ENCODE measurements around the gene GARIN1A. TPM values are rescaled to one million over a fixed set of nuclear protein-coding genes. Genes with fewer than 3 reads are reported as not detected.

The GARIN1A gene
- total and polyA plus RNA-seq, 2 of the 4 experiments (the other 2 are of a cell fraction) = 0.18 to 1.4 TPM

GRCh38 chr7:128681794-128682537, 9.9 kb downstream of the GARIN1A start:
- ChIA-PET POLR2A (ENCODE audit: unreplicated experiment) (interaction anchor here (0.6 kb wide), 1 partner anchor 152 kb away, joined by 6 read pairs; no protein-coding TSS in a partner anchor), CTCF (no interaction called here)
- H3K9me3 ChIP-seq (ENCODE audit: control insufficient read depth, insufficient read depth, low read length) = no peaks in the 10 kb centered on the region
- ATAC-seq (ENCODE audit: low read depth) (no peak), DNase-seq (no peak)
- no peak overlapping the region for H3K14ac ChIP-seq (replicated peaks; ENCODE audit: low read depth, low read length)
- no peaks in the 10 kb centered on the region for H4K20me1 ChIP-seq (ENCODE audit: insufficient read depth, low read length)
- no peaks in the 10 kb centered on the region for H3K27me3 ChIP-seq (ENCODE audit: control insufficient read depth, insufficient read depth, low read length)
- peaks cover 17% of the 10 kb centered on the region for H3K36me3 ChIP-seq (ENCODE audit: control insufficient read depth, insufficient read depth, low read length)
- H3K4me2 ChIP-seq (ENCODE audit: low read depth, low read length) = no peak overlapping the region
- no CpG with 5 or more reads among the region's 3 CpGs for WGBS, 2 experiments (ENCODE audit: extremely low coverage in 2 of 2, insufficient read length in 1 of 2)
- H3K56ac ChIP-seq (ENCODE audit: extremely low read depth, insufficient read depth, low read length) = no peak overlapping the region
- no peak overlapping the region for H3K18ac ChIP-seq (ENCODE audit: low read depth, low read length)
- H2BK5ac ChIP-seq (ENCODE audit: low read depth, low read length, poor library complexity, severe bottlenecking) = no peak overlapping the region
- no peak overlapping the region for H3K4me3 ChIP-seq (ENCODE audit: insufficient read depth, low read depth, low read length)
- no peak overlapping the region for H3K27ac ChIP-seq (ENCODE audit: insufficient read depth, low read length)
- H3K9ac ChIP-seq (ENCODE audit: low read depth, low read length) = no peak overlapping the region
- no peak overlapping the region for H2BK120ac ChIP-seq (ENCODE audit: low read depth, low read length)
- no peak overlapping the region for H3K23ac ChIP-seq (ENCODE audit: low read depth, low read length)
- no peaks in the 10 kb centered on the region for H3K4me1 ChIP-seq (ENCODE audit: control insufficient read depth, insufficient read depth, low read length)
- intact Hi-C loops (cut with micrococcal nuclease) = no loop called here
- H2AFZ ChIP-seq (replicated peaks; ENCODE audit: low read length, poor library complexity) = no peak overlapping the region
- H2BK20ac ChIP-seq (ENCODE audit: low read depth, low read length) = no peak overlapping the region
- BruUV-seq (replicated peaks) = no TSS peak
- no peak overlapping the region for H2AK9ac ChIP-seq (replicated peaks; ENCODE audit: low read depth, low read length, poor library complexity)
- H4K8ac ChIP-seq (ENCODE audit: low read depth in 2 of 2, low read length in 2 of 2) = no peak overlapping the region
- H3K4ac ChIP-seq (ENCODE audit: low read depth, low read length) = no peak overlapping the region
- dilution Hi-C loops (cut with HindIII; ENCODE audit: low sequenced_read_pairs, unreplicated experiment) = no loop called here
- in situ Hi-C loops (cut with MboI; ENCODE audit: low sequenced_read_pairs) = no loop called here
- no peak overlapping the region for H4K5ac ChIP-seq (ENCODE audit: low read depth, low read length)
- TF ChIP-seq, protein P1, sequence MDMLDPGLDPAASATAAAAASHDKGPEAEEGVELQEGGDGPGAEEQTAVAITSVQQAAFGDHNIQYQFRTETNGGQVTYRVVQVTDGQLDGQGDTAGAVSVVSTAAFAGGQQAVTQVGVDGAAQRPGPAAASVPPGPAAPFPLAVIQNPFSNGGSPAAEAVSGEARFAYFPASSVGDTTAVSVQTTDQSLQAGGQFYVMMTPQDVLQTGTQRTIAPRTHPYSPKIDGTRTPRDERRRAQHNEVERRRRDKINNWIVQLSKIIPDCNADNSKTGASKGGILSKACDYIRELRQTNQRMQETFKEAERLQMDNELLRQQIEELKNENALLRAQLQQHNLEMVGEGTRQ (IDR thresholded peaks at IDR 0.05; ENCODE audit: low read depth, low read length) = no peak
- TF ChIP-seq MAFK (IDR thresholded peaks at IDR 0.05; ENCODE audit: low read depth, low read length) (no peak), RAD21 (IDR thresholded peaks at IDR 0.05; ENCODE audit: low read length) (no peak), CEBPB (IDR thresholded peaks at IDR 0.05; ENCODE audit: low read depth, low read length) (no peak), MAZ (IDR thresholded peaks at IDR 0.05; ENCODE audit: borderline replicate concordance, low read depth, low read length) (no peak), ELK1 (IDR thresholded peaks at IDR 0.05; ENCODE audit: borderline replicate concordance, low read depth, low read length) (no peak), SMC3 (IDR thresholded peaks at IDR 0.05; ENCODE audit: low read depth, low read length) (no peak), BHLHE40 (IDR thresholded peaks at IDR 0.05; ENCODE audit: low read depth, low read length) (no peak), RCOR1 (IDR thresholded peaks at IDR 0.05; ENCODE audit: insufficient replicate concordance, low read length) (no peak), FOS (IDR thresholded peaks at IDR 0.05; ENCODE audit: low read depth, low read length) (no peak), NFE2L2 (IDR thresholded peaks at IDR 0.05; ENCODE audit: low read depth, low read length) (no peak), POLR2A (IDR thresholded peaks at IDR 0.05; ENCODE audit: low read depth, low read length) (no peak), MXI1 (IDR thresholded peaks at IDR 0.05; ENCODE audit: borderline replicate concordance, low read depth, low read length) (no peak), RFX5 (IDR thresholded peaks at IDR 0.05; ENCODE audit: low read depth, low read length) (no peak), CHD1 (IDR thresholded peaks at IDR 0.05; ENCODE audit: low read depth, low read length) (no peak), CTCF (conservative IDR thresholded peaks at IDR 0.05; ENCODE audit: low read depth, low read length) (no peak)
- H2AK5ac ChIP-seq (ENCODE audit: low read depth, low read length) = no peak overlapping the region
- H3K9me1 ChIP-seq (ENCODE audit: insufficient read depth, low read length) = 0 out of 2 replicates have a peak, but pooled peaks cover 3% of the 10 kb centered on the region
- H3K79me1 ChIP-seq (ENCODE audit: low read depth in 1 of 2, low read length in 2 of 2) = no peaks in the 10 kb centered on the region
- H4K91ac ChIP-seq (ENCODE audit: insufficient read depth, low read depth, low read length) = no peak overlapping the region
- no peak overlapping the region for H2BK15ac ChIP-seq (ENCODE audit: low read depth, low read length)

Data from IMR-90 (cell line).